C4-2B (cell line): ENCODE measurements around the gene ATP6V1G2.

Experiments
- H3K27ac ChIP-seq: fragments of 450-650 bp; 2 replicates; pipeline ENCODE4 v1.5.1; 2017
- CTCF ChIP-seq: fragments of 450-650 bp; conservative IDR thresholded peaks from 2 replicates; pipeline ENCODE4 v1.5.1; 2017; ENCODE audit warnings: mild to moderate bottlenecking
- ZFX ChIP-seq: fragments of 450-650 bp; IDR thresholded peaks from 2 replicates; pipeline ENCODE4 v1.6.1; 2017

ATP6V1G2 gene

GRCh38 chr6:31543639-31544038, 2.8 kb downstream of the ATP6V1G2 start:
- TF ChIP-seq ZFX (no peak), CTCF (no peak)
- H3K27ac ChIP-seq, result peak overlapping the region; percentile 13; the same call in 1 of the 2 replicates

DNA sequence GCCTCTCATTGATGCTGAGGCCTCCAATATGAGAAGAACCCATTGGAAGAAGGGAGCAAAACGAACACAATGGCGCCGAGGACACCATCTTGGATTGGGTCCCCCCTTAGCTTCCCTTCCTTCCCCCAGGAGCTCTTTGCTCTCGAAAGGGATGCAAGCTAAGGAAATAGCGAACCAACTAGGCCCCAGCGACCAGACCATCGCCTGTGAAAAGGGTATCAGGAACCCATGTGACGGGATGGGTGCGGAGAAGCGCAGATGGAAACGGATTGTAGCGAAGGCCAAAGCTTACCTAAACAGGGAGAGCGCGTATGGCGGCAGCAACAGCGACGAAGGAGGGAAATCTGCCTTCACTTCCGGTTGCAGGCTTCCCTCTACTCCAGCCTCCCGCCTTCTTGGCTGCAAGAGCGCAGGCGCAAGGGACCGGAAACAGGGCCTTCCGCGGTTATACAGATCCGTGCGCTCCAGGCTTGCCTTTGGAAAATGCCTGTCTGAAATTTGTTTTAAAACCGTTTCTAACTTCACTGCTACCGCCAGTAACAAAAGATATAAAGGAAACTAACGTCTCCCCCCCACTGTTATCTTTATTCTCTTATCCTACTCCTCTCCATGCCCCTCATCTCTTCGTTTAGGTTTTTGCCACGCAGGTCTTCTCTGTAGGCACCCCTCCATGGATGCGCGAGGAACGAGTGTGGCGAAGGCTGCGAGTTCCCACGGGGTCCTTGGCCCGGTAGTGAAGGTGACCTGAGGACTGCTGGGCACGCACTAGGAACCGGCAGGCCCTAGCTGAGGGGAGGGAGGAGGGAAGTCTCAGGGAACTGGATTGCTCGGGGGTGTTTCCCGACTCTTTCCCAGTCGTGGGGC, 4.5 kb downstream of the ATP6V1G2 start, which contains the start of gene DDX39B:
TSS of gene DDX39B (minus strand) at position 346 of the 864 bp plus-strand sequence. CDS start 1,471 bp downstream, outside the sequence.
- H3K27ac ChIP-seq, result peak within 1 kb of the TSS; percentile 95
- TF ChIP-seq CTCF (no peak), ZFX (peak; percentile 68)

DNA sequence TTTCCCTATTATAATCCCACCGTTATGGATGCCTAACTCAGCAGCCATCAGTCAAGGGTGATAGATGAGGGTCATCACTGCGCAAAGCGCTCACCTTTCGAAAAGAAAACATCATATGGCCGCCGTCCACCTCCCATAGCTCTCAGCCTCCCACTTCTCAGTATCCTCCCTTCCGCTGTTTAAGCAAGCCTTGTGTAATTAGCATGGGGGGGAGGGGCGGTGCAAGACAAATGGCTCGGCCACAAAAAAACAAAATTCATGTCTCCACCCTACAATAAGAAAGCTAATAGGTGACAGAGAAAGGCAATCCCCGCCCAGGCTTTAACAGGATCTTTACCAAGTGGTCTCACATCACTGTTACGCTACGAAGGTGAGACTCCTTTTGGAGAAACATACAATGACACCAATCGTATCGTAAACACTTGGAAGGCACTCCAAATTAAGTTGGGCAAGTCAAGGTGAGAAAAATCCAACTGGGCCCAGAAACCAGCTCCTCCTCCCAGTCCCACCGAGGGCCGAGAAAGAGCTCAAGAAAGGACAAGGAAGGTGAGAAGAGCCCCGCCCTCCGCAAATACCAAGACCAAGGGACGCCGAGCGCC, 5.2 kb downstream of the ATP6V1G2 start:
- peak overlapping the region; percentile 95 for H3K27ac ChIP-seq
- no peak; the same call in 1 of the 2 replicates for TF ChIP-seq ZFX
- TF ChIP-seq CTCF, result no peak

GRCh38 chr6:31540640-31541039, 5.8 kb downstream of the ATP6V1G2 start:
- TF ChIP-seq ZFX (no peak), CTCF (no peak)
- peak overlapping the region; percentile 95 for H3K27ac ChIP-seq

DNA sequence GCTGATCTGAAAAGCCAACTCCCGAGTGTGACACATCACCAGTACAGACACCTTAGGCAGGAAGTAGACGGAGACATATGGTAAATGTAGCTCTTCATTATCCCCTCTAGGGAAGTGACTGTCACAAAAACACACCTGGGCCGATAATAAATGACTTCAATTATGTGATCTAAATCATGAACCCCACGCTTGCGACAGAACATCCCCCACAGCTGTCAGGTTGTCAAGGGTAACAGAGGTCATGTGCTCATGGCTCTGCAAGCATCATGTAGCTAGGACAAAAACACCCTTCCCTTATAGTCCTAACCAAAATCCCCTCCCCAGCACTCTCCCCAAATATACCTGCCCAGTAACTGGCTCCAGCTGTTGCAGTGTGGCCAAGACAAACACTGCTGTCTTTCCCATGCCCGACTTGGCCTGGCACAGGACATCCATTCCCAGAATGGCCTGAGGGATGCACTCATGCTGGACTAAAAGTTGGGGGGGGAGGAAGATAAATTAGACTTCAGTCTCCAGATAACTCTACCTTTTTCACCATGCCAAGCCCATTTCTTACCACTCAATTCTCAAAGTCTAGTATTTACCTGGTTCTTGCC, 7.5 kb downstream of the ATP6V1G2 start:
- TF ChIP-seq CTCF (no peak), ZFX (no peak)

DNA sequence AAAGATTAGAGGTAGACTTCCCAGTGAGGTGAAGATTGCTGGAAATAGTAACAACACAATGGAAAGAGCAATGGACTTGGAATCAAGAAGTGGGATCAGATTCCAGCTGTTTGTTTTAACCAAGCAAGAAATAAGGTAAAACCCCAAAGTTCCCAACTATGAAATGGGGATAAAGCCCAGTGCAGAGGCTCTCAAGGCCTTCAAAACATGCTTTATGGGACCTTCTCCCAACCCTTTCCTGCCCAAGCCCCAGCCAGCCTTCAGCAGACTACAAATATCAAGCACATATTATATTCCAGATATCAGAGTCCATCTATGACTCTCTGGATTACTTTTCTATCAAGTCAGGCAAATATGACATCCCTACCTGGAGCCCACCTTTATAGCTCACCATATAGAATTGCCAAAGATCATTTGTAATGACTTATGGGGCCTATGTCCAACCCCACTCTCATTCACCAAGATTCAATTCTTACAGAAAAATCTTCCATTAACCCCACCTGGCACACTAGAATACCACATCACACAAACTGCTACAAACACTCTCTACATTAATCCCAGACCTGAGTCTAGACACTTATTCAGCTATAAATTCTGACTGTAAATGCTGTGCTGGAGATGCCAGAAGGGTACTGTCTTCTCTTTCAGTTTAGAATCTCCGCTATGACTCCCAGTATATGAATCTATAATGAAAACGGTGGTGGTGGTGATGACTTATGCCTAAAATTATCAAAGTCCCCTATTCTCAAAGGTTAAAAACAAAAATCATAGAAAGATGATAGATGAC, 10.7 kb downstream of the ATP6V1G2 start:
- TF ChIP-seq CTCF, result no peak
- no peak for TF ChIP-seq ZFX
- no peak overlapping the region for H3K27ac ChIP-seq

More for the DNA sequence above, 7.5 kb downstream of the ATP6V1G2 start:
- H3K27ac ChIP-seq, result no peak overlapping the region
